BJ (cell line): ENCODE measurements around the gene AMMECR1L. TPM values are rescaled to one million over a fixed set of nuclear protein-coding genes. Genes with fewer than 3 reads are reported as not detected.
"Not testable (repeated sequence)": the region's sequence is repeated elsewhere in the genome, so short reads cannot be mapped to it uniquely, and the experiment has no call there.

Experiments used
- CTCF ChIA-PET: fragments of 350-600 bp; formaldehyde crosslinking; extraction: SDS; loops from one replicate; lab custom pipeline; 2021; ENCODE audit warnings: antibody characterized with exemption, inconsistent platforms; lab: Yijun Ruan, JAX
- POLR2A ChIA-PET: fragments of 300-600 bp; sonication (Branson Sonifier 250); formaldehyde crosslinking; extraction: SDS; loops from one replicate; lab custom pipeline; 2021; ENCODE audit warnings: antibody characterized with exemption; lab: Charles Lee
- DNase-seq: peaks from one replicate; pipeline ENCODE4 v3.0.0-alpha.2; 2011; ENCODE audit warnings: low read depth
- H3K27me3 ChIP-seq: 2 replicates; pipeline ENCODE4 v1.6.0; 2011; ENCODE audit warnings: low read length; ENCODE audit not compliant: control insufficient read depth, insufficient read depth
- H3K36me3 ChIP-seq: 2 replicates; pipeline ENCODE4 v1.5.1; 2011; ENCODE audit warnings: low read length; ENCODE audit not compliant: control insufficient read depth, insufficient read depth
- H3K4me3 ChIP-seq: 2 replicates; pipeline ENCODE4 v1.5.1; 2011; ENCODE audit warnings: low read depth, mild to moderate bottlenecking, control low read depth, low read length
- polyA plus RNA-seq: library from polyadenylated mRNA; depleted of rRNA; stranded (reverse); fragments of >200 nt; gene quantifications from 2 replicates; pipeline ENCODE4 v1.2.3, GENCODE V29; 2011
- TF ChIP-seq, protein P1 (sequence below): IDR thresholded peaks from 2 replicates; pipeline ENCODE4 v1.5.1; 2011; ENCODE audit warnings: low read depth, mild to moderate bottlenecking, control low read depth, inconsistent platforms, low read length, moderate library complexity; ENCODE audit not compliant: insufficient read depth

The AMMECR1L gene
- polyA plus RNA-seq, 1 experiment, result 15.1 TPM

DNA sequence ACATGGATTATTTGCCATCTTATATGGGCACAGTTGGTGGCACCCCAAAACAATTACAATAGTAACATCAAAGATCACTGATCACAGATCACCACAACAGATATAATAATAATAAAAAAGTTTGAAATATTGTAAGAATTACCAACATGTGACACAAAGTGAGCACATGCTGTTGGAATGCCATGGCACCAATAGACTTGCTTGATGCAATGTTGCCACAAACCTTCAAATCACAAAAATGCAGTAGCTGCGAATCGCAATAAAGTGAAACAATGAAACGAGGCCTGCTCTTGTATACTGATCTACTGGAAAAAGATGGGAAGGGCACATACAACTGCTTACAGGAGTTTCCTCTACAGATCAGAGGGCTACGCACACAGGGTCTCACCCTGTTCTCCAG, 32.2 kb upstream of the AMMECR1L start:
- POLR2A ChIA-PET, result no interaction called here
- no peak for DNase-seq
- TF ChIP-seq, protein P1, sequence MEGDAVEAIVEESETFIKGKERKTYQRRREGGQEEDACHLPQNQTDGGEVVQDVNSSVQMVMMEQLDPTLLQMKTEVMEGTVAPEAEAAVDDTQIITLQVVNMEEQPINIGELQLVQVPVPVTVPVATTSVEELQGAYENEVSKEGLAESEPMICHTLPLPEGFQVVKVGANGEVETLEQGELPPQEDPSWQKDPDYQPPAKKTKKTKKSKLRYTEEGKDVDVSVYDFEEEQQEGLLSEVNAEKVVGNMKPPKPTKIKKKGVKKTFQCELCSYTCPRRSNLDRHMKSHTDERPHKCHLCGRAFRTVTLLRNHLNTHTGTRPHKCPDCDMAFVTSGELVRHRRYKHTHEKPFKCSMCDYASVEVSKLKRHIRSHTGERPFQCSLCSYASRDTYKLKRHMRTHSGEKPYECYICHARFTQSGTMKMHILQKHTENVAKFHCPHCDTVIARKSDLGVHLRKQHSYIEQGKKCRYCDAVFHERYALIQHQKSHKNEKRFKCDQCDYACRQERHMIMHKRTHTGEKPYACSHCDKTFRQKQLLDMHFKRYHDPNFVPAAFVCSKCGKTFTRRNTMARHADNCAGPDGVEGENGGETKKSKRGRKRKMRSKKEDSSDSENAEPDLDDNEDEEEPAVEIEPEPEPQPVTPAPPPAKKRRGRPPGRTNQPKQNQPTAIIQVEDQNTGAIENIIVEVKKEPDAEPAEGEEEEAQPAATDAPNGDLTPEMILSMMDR, result no peak

GRCh38 chr2:127913808-127914457, 28.2 kb upstream of the AMMECR1L start:
- CTCF ChIA-PET, result interaction anchor here (1.0 kb wide), 1 partner anchor 17 kb away, joined by 3 read pairs; no protein-coding TSS in a partner anchor
- POLR2A ChIA-PET, result no interaction called here
- TF ChIP-seq, protein P1, result no peak

More for the DNA sequence above, 32.2 kb upstream of the AMMECR1L start:
- CTCF ChIA-PET, result no interaction called here
- H3K27me3 ChIP-seq, result no peaks in the 10 kb centered on the region
- H3K36me3 ChIP-seq, result no peaks in the 10 kb centered on the region
- H3K4me3 ChIP-seq, result no peak overlapping the region

DNA sequence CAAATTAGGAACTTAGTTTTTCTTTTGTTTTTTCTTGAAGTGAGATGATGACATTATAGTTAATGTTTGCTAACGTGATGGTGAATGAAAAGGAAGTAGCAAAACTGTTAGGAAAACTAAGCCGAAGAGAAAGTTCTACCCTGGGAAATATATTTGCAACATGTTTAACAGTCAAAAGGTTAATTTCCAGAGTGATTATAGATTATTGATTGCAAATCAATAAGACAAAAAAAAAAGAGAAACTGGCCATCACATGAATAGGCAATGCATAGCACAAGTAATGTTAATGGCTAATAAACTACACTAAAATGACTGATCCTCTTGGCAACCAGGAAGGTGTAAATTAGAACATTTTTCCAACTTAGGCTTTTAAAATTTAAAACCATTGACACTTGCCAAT, 26.0 kb upstream of the AMMECR1L start:
- POLR2A ChIA-PET, result no interaction called here
- CTCF ChIA-PET, result no interaction called here

More at GRCh38 chr2:127913808-127914457, 28.2 kb upstream of the AMMECR1L start:
- Histone ChIP-seq H3K36me3 (no peaks in the 10 kb centered on the region), H3K27me3 (0 out of 2 replicates have a peak, but pooled peaks cover 1% of the 10 kb centered on the region), H3K4me3 (no peak overlapping the region)
- DNase-seq, result no peak

DNA sequence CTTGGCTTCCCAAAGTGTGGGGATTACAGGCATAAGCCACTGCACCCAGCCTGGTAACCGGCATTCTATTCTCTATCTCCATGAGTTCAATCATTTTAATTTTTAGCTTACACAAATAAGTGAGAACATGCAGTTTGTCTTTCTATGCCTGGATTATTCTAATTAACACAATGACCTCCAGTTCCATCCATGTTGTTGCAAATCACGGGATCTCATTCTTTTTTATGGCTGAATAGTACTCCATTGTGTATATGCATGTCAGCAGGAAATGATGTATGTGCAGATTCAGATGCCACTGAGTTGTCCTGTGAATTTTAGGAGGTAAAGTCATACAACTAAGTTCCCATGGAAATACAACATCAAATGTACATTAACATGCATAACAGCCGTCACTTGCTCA, 24.7 kb upstream of the AMMECR1L start:
- Histone ChIP-seq H3K4me3 (no peak overlapping the region), H3K27me3 (0 out of 2 replicates have a peak, but pooled peaks cover 1% of the 10 kb centered on the region), H3K36me3 (no peaks in the 10 kb centered on the region)
- ChIA-PET CTCF (no interaction called here), POLR2A (no interaction called here)
- TF ChIP-seq, protein P1, result no peak
- no peak for DNase-seq

More for the DNA sequence above, 26.0 kb upstream of the AMMECR1L start:
- TF ChIP-seq, protein P1, result no peak
- no peak for DNase-seq
- Histone ChIP-seq H3K4me3 (no peak overlapping the region), H3K36me3 (no peaks in the 10 kb centered on the region), H3K27me3 (0 out of 2 replicates have a peak, but pooled peaks cover 1% of the 10 kb centered on the region)

DNA sequence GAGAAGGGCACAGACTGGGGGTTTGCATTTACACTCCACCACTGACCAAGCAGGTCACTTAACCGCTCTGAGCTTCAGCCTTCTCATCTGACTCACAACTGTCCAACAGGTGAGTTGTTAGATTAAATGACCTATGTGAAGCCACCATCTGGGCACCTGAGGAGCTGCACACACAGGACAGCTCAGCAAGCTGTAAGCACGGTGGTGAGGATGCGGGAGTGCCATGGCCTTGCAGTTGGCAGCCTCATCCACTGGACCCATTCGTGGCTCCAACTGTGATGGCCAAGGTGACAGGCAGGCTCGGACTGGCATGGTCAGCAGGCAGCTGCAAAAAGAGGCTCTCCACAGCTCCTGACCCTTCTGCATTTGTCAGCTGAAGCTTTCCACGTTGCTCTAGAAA, 23.3 kb upstream of the AMMECR1L start:
- CTCF ChIA-PET, result no interaction called here

GRCh38 chr2:127907733-127908400, 22.1 kb upstream of the AMMECR1L start:
- DNase-seq, H3K27me3 ChIP-seq, H3K36me3 ChIP-seq, POLR2A ChIA-PET, H3K4me3 ChIP-seq, CTCF ChIA-PET: not testable (repeated sequence)

More for the DNA sequence above, 23.3 kb upstream of the AMMECR1L start:
- H3K27me3 ChIP-seq, result 0 out of 2 replicates have a peak, but pooled peaks cover 1% of the 10 kb centered on the region
- H3K4me3 ChIP-seq, result no peak overlapping the region
- H3K36me3 ChIP-seq, result no peaks in the 10 kb centered on the region
- POLR2A ChIA-PET, result no interaction called here
- DNase-seq, result no peak
- TF ChIP-seq, protein P1, result no peak
